NCI-H748 treated with DMSO at 0.1 percent for 48 hours (cell line): ENCODE results near the gene AMH.
A peak's percentile ranks its signal among the peaks of the same experiment; 100 is the strongest.

ENCODE experiments used
- DNase-seq: peaks from one replicate; lab custom pipeline; 2025; lab: John Stamatoyannopoulos, UW

AMH gene

DNA sequence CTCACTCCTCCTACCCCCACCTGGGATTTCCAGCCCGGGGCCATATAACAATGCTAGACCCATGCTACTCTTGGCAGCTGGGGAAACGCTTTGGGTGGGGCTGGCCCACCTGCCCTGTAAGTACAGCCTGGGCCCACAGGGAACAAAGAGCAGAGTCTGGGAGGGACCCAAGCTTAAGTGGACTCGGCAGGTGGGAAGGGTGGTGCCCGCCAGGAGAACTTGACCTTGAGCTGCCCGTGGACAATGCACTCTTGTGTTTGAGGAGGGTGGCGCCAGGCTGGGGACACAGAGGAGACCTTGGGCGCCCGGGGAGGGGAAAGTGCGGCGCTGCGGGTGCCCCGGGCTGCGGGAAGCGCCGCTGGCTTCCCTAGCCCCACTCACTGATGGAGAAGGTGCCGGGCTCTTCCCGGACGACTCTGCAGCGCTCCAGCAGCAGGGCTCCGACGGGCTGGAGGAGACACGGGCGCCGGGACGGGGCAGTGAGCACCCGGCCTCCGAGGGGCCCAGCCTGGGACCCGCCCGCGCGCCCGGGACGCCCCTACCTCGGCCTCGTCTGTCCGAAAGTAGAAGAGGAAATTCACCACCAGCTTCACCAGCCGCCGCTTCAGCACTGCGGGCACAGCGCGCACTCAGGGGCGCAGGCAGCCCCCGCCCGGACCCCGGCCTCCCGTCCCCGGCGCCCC, 13.6 kb upstream of the AMH start:
- peak; percentile 27 for DNase-seq

DNA sequence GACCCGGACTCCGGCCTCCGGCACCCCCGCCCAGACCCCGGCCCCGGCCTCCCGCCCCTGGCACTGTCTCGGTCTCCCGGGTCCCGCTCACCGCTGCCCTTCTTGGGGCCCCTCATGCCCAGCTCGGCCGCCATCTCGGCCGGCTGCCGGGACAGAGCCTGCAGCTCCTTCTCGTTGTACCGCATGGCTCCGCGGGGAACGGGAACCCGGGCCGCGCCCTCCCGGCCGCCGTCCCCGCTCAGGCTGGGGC, 13.1 kb upstream of the AMH start:
- DNase-seq, result no peak

DNA sequence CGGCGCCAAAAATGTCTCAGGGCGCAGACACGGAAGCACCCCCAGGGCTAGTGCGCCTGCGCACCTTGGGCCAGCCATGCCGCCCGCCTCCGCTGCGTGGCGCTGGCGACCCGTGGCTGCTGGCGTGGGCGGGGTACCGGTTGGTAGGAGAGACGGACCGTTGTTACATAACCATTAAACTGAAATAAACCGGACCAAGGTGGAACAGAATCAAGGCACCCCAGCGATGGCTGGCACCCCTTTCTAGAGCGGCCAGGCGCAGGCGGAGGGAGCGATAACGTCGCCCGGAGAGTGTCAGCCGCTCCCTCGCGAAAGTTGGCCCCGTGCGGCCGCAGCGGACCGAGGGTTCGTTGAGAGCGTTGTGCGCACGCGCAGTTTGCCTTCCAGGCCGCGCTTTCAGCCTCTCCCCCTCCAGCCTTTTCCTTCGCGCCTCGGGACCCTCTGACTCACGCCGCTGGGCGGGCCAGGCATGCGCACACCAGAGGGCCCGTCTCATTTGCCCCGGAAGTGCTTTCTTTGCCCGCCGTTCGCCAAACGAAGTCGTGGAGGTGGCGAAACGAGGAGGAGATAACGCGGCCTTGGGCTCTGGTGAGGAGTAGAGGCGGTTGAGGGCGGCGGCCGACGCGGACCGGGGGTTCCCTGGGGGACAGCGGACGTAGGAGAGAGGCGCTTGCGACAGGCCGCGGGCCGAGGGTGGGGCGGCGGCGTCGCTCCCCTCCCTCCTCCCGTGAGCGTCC, 12.6 kb upstream of the AMH start, which contains the start of the genes PLEKHJ1 and SF3A2:
TSS of gene PLEKHJ1 (minus strand) at position 16 of the 737 bp plus-strand sequence. CDS start 81 bp downstream, outside the sequence.
TSS of gene SF3A2 (plus strand) at position 511 of the 737 bp plus-strand sequence. CDS start 6,595 bp downstream, outside the sequence.
- DNase-seq, result peak; percentile 89

DNA sequence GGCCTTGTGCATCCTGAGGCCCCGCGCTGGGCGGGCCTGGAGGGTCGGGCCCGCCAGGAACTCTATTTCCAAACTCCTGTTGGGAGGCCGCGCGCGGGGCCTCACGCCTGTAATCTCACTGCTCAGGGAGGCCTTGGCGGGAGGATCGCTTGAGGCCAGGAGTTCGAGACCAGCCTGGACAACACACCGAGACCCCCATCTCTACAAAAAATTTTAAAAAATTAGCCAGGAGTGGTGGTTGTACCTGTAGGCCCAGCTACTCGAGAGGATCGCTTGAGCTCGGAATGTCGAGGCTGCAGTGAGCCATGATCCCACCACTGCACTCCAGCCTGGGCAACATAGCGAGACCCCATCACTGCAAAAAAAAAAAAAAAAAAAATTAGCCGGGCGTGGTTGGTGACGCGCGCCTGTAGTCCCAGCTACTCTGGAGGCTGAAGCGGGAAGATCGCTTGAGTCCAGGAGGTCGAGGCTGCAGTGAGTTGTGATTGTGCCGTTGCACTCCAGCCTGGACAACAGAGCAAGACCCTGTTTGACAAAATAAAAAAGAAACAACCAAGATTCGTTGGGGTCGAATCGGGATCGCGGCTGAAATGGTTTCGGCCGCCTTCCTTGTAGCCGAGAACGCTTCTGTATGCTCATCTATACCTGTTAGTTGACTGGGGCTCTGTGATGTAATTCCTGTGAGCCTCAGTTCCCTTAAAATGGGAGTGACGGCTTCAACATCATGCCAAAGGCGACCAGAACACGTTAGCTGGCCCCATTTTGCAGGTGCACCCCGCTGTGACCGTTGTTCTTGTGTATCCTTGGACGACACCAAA, 11.9 kb upstream of the AMH start:
- no peak for DNase-seq

DNA sequence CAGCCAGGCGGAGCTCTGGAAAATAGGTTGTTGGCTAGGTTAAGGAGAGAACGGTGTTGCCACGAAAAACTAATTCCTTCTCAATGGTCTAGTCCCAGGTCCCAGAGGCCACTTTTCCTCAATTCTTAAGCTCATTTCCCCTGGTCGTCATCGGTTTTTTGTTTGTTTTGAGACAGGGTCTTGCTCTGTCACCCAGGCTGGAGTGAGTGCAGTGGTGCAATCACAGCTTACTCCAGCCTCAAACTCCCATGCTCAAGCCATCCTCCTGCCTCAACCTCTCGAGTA, 11.3 kb upstream of the AMH start:
- DNase-seq, result no peak

DNA sequence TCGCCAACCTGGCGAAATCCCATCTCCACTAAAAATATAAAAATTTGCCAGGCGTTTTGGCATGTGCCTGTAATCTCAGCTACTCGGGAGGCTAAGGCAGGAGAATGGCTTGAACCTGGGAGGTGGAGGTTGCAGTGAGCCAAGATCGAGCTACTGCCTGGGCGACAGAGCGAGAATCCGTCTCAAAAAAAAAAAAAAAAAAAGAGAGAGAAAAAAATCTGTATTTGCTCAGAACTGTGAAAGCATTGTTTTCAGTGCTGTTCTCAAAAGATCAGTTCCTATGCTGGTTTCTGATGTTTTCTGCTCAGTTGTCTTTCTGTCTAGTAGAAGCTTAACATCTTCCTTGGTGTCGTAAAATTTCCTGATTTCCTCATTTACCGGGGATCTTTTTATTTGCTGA, 9.9 kb upstream of the AMH start:
- DNase-seq, result no peak

DNA sequence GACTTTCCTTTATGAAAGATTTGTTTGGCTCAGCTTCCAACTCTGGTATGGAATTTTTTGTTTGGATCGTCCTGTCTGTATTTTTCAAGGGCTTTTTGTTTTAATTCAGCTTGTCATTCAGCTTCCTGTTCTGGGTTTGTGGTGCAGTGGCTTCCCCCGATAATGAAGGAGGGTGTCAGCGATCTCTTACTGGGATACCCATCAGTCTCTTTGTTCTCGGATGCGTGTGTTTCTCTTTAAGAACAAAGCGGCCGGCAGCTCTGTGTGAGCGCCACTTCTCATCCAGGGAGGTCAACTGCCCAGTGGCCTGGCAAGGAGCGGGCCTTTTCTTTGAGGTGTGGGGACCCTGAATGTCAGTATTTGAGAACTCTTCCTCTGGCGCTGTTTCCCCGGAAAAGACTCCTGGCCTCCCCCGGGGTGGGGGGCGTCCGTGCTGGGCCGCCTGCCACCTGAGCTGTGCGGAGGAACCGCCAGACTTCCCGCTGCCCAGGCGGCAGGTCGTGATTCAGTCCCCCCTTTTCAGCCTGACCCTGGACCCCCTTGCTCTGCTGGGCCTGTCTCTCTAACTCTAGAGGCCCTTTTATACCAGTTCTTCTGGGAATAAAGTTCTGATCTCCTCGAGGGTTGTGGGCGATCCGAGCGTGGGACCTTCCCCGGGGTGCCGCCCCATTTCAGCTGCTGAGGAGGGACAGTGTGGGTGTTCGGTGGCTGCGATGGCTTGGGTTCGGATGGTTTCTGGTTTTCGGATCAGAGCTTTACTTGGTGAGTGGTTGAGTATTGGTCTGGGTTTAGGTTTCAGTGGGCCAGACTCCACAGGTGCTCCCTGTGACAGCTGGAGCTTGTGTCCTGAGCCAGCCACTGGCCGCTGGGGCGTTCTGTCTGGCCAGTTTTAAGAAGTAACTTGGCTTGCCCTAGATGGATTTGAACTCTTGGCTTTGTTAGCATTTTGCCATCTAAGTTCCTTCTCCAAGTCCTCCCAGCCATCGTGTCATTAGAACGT, 9.1 kb upstream of the AMH start:
- no peak for DNase-seq

DNA sequence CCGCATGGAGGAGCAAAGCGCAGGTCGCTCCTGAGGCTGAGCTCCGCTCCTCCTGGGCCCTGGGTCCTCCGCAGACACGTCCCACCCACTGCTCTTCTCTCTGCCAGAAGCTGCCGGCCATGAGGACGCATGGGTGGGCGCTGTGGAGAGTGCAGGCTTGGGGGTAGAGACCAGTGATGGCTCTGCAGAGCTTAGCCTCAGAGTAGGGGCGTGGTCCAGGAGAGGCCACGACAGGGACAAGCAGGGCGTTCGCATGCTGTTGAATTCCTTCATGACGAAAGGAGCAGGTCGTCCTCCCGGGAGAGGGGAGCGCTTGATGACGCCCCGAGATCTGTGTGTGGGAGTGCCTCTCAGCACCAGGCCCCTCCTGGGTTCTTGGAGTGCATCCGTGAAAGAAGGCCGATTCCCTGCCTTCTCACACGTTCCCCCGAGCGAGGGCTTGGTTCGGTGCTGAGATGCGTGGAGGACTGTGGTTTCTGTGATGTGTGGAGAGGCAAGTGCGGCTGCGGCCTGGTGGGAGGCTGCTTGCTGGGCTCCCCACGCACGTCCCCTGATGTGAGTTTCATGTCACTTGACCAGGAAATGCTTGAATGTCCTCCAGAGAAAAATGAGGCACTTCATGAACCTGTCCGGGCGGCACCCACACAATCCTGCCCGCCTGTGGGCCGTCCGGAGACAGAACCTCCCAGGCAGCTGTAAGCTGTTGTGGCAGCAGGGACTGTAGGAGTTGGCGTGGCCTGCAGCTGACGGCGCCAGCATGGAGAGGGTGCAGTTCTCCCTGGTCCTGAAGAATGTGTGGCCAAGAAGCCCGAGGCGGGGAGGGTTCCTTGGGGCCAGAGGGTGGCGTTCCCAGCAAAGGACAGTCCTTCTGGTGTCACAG, 8.0 kb upstream of the AMH start:
- no peak for DNase-seq

DNA sequence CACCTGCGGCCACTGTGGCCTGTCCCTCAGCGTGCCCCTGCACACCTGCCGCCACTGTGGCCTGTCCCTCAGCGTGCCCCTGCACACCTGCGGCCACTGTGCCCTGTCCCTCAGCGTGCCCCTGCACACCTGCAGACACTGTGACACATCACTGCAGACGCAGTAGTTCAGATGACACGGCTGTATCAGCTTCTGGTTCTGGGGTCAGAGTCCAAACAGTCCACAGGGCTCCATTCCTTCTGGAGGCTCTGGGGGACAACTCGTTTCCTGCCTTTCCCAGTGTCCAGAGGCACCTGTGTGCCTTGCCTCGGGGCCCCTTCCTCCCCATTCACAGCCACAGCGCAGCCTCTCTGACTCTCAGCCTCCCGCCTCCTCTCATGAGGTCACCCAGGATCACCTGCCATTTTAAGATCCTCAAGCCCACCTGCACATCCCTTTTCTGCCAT, 7.0 kb upstream of the AMH start:
- no peak for DNase-seq

DNA sequence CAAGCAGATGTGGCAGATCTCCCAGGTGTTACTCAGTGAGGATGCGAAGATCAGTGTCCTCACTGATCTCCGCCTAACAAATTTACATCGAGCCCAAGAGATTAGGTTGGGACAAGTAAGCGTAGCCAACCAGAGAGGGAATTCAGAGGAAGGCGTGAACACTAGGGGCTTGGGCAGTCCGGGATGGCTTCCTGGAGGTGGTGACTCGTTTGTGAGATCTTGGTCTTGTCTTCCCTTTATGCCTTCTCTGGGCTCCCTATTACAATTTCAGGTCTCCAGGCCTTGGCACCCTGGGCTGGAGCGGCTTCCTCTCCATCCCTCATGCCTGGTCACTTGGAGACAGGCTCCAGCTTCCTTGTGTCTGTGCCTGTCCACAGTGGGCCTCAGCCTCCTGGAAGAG, 6.3 kb upstream of the AMH start:
- no peak for DNase-seq

DNA sequence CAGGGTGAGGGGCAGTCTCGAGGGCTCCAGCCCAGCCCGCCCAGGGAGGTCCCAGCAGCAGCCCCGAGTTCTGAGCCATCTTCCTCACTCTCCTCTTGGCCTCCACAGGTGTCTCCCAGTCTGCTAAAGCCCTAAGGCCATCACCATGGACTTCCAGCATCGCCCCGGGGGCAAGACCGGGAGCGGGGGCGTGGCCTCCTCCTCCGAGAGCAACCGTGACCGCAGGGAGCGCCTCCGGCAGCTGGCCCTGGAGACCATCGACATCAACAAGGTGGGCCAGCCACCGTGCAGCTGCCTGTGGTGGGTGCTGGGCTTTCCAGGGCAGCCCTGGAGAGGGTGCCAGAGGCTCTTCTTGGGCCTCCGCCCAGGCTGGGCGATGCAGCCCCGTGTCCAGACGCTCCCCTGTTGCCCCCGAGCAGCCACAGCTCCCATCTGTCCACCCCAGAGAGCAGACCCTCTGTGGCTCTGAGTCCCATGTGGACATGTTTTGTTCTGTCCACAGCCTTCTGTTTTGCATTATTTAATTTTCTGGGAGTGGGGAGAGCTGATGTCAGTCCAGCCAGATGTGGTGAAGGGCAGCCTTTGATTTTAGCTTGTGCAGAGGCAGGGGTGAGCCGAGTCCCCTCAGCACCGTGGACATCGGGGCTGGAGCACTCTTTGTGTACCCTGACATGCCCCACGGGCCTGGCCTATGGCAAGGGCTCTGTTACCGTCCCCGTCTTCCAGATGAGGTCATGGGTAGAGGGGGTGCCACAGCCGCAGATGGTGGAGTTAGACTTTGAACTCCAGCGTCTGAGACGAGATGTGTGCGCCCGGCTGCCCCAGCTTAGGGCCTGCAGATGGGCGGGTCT, 5.6 kb upstream of the AMH start:
- DNase-seq, result no peak

DNA sequence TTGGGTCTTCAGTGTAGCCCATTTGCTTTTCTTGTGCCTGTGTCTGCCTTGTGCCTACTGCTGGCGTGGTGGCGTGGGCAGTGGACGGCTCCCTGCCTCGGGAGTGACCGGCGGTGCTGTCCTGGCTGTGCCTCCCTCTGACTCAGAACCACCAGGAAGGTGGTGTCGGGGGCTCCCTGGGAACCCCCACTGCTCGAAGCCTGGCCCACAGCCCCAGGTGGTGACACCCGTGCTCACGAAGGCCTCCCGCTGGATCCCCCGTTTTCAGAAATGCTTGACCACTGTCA, 5.1 kb upstream of the AMH start:
- no peak for DNase-seq

DNA sequence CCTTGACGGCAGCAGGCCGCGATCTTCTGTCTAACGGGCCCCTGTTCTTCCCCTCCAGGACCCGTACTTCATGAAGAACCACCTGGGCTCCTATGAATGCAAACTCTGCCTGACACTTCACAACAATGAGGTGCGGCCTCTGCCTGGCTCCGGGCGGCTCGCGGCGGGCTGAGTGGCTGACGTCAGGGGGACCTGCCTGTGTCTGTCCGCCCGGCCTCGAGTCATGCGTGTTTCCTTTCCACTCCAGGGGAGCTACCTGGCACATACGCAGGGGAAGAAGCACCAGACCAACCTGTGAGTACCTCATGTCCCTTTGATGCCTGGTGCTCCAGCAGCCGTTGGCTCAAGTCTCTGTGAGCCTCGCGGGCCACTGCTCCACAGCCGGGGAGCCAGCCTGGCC, 4.6 kb upstream of the AMH start:
- no peak for DNase-seq

DNA sequence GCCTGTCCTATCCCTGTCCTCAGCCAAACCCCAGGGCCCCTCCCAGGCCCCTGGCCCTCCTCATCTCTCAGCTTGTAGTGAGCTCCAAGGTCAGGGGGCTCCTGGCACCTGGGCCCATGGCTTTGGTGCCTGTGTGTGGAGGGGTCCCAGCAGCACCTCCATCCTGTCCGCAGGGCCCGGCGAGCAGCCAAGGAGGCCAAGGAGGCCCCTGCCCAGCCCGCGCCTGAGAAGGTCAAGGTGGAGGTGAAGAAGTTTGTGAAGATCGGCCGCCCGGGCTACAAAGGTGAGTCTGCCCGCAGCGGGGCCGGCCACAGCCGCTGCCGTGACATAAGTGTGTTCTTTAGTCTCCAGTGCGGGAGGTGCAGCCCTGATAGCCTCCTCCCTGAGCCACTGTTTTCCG, 3.9 kb upstream of the AMH start:
- no peak for DNase-seq

DNA sequence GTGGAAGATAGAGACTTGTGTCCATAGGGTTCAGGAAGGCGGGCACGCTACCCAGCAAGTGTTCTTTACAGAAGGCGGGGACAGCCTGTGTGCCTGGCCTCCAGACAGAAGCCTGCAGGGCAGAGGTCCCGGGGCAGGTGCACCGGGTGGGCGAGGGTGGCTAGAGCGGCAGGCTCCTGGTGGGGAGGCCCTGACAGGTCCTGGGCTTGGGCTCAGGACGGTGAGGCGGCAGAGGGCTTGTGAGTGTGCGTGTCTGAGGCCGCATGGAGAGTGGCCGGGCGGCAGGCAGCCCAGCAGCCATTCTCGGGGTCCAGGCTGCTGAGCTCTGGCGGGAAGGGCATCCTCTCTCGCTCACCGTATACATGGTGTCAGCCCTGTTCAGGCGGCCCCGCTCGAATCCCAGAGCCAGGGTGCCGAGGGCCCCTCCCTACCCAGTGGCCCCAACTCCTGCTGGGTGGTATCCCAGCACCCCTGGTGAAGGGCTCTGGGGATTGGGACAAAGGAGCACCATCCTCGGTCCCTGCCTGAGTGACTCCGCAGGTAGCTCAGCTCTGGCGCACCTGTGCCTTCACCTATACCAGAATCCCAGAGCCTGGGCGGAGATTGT, 3.0 kb upstream of the AMH start:
- DNase-seq, result no peak

DNA sequence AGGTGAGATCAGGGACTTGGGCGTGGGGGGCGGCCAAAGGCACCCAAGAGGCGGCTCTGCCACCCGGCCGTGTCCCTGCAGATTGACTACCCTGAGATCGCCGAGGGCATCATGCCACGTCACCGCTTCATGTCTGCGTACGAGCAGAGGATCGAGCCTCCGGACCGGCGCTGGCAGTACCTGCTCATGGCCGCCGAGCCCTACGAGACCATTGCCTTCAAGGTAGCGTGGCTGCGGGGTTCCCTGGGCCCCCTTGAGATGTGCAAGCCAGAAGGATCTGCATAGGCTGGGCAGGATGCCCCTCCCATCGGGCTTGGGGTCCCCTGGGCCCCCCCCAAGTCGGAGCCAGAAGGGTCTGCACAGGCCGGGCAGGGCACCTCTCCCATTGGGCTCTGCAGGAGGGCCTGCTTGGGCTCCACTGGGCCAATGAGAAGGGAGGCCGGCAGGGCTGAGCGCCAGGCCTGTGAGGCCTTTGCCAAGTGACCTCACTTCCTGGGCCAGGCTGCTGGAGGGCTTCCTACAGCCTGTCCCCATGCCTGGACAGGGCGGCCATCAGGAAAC, 2.2 kb upstream of the AMH start:
- no peak for DNase-seq

DNA sequence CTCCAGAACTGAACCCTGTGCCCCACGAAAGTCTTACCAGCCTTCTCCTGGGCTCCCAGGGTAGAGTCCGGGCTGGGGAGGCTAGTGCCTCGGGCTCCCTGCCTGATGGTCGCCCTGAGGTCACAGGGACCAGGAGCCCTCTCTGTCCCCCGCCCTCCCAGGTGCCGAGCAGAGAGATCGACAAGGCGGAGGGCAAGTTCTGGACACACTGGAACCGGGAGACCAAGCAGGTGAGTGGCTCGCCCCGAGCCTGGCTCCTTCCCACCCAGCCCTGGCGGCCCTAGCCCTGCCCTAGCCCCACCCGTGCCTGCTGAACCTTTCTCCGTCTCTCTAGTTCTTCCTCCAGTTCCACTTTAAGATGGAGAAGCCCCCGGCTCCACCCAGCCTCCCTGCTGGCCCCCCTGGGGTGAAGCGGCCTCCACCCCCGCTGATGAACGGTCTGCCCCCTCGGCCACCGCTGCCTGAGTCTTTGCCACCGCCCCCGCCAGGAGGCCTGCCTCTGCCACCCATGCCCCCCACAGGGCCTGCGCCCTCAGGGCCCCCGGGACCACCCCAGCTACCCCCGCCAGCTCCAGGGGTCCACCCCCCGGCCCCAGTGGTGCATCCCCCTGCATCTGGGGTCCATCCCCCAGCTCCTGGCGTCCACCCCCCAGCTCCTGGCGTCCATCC, 1.6 kb upstream of the AMH start:
- no peak for DNase-seq

DNA sequence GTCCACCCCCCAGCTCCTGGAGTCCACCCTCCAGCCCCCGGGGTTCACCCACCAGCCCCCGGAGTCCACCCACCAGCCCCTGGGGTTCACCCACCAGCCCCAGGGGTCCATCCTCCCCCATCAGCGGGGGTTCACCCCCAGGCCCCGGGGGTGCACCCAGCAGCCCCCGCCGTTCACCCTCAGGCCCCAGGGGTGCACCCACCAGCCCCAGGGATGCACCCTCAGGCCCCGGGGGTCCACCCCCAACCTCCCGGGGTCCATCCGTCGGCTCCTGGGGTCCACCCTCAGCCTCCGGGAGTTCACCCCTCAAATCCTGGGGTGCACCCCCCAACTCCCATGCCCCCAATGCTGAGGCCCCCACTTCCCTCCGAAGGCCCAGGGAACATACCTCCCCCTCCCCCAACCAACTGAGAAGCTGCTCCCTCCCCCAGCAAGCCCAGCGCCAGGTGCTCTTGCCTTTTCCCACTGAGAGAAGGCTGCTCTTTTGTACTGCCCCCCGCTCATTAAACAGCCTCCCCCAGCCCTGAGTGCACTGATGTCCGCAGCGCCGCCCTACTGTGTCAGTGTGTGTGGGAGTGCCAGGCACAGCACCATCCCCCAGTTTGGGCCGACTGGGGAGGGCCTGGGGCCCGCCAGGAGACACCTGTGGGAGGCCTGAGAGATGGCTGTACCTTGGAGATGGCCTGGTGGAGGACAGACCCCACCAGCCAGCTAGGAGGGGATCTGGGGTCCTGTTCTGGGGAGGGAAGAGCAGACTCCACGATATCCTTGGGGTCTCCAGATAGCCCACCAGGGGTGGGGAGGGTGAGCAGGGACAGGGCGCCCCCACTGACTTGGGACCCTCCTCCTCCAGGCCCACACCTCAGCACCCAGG, 750 bp upstream of the AMH start:
- DNase-seq, result no peak
